Measurements from ENCODE around the gene RPH3AL.
A peak's percentile ranks its signal among the peaks of the same experiment; 100 is the strongest.

Gene RPH3AL

GRCh38 chr17:336110-337021 lies 16.2 kb downstream of the RPH3AL start:
- no peak for DNase-seq (ENCODE audit: low spot score)

DNA sequence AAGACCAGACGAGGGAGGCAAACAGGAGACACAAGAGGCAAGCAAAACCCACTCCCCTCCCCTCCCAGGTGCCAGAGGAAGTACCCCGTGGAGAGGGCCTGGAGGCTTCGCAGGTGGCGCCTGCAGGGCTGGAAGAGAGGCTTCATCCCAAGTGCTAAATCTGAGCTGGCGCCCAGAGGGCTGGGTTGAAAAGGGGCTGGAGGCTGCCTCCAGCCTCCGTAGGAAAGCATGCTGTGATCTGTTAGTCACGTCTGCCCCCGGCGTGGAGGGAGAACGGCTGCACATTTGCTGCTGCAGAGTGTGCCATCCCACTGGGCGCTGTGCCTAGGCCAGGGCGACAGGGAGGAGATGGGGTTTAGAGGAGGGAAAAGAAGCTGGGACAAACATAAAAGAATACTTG lies 16.9 kb downstream of the RPH3AL start:
- DNase-seq (ENCODE audit: low spot score): no peak

DNA sequence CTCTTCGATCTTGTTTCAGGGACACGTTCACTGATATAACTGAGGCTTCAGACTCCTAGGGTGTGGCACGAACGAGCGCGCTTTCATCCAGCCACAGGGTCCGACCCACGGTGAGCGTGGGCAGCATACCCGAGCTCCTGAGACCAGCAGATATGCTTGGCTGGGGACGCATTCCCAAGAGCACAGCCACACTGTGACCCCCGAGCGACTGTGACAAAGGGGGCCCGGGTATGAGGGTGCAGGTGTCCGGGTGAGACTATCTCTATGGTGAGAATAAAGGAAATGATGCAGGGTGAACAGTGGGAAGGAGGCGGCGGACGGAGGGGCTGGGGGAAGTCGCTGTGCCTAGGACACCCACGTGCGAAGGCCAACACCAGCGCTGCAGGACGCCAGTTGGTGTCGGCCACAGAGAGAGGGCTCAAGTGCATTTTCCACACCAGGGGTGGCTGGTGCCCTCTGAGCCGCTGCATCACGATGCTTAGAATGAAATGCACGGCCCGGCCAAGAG lies 17.6 kb downstream of the RPH3AL start:
- DNase-seq (ENCODE audit: low spot score): peak; percentile 11

DNA sequence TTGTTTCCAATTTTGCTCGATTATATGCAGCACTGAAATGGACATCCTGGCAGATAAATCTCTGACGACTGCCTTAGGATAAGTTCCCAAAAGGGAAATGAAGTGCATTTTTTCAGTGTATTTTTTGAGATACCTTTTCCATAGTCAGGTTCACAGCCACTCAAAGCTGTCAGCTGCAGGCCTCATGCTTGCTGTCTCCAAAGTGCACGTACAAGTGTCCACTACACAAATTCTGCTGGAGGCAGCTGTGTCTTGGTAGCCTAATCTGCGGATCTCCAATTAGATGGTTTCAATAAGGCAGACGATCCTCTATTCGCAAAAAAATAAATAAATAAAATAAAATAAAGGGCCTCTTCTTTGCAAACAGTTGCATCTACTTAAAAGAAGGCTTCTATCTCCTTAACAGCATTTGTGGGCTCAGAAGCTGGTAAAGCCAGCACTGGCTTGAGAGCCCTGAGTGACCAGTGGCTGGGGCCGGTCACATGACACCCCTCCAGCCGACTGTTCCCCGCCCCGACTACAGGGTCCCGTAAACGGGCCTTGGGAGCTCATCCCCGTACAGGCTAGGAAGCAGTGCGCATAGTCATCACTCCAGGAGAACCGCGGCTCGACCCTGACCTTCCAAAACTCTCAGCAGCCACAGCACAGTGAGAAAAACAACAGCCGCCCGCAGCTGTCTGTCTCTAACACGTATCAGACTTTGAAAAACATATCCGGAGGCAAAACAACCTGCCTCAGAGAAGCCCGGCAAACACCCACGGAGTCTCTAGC lies 18.8 kb downstream of the RPH3AL start:
- no peak for DNase-seq (ENCODE audit: low spot score)

- peak; percentile 17 for DNase-seq (ENCODE audit: low spot score)
Measured at GRCh38 chr17:332558-333322, 19.9 kb downstream of the RPH3AL start.

DNA sequence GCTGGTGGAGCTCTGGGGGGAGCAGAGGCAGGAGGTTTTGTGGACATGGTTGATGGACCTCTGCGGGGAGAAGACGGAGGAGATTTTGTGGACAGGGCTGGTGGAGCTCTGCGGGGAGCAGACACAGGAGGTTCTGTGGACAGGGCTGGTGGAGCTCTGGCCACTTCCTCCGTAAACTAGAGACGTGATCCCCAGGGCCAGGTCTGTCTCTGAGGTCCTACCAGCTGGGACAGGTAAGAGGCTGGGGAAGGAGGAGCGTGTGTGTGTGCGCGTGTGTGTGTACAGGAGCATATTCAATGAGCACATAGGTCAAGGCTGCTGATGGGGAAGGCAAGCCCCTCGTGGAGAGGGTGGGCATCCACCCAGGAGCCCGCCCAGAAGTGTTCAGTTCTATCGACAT lies 20.6 kb downstream of the RPH3AL start:
- no peak for DNase-seq (ENCODE audit: low spot score)

DNA sequence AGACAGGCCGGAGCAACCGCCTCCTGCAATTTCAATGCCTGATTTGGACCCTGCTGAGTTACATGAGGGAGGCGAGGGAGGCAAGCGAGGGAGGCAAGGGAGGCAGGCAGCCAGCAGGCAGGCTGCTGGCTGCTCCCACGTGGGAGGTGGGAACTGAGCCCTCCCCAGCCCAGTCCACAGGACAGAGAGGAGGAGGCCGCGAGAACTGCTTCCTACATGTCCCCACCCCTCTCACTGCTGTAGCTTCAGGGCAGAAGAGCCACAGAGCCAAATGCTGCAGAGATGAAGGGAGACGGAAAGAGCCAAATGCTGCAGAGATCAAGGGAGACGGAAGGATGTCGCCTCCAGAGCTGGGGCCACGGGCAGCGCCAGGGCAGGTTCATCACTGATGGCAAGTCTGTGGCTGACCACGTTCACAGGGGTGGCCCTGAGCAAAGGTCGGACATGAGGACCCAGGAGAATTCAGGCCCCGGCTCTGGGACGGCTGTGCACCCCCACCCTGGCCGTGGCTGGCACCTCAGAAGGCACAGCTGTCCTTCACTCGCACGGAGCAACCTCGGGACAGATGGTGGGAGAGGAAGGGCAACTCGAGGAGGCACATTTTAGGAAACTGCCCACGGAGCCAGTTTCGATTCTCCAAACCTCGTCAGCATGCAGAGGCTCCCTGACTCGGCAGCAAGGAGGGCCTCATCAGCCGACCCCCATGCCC lies 21.5 kb downstream of the RPH3AL start:
- no peak for DNase-seq (ENCODE audit: low spot score)

- no peak for DNase-seq (ENCODE audit: low spot score)
Measured at GRCh38 chr17:329784-330420, 22.7 kb downstream of the RPH3AL start.

DNA sequence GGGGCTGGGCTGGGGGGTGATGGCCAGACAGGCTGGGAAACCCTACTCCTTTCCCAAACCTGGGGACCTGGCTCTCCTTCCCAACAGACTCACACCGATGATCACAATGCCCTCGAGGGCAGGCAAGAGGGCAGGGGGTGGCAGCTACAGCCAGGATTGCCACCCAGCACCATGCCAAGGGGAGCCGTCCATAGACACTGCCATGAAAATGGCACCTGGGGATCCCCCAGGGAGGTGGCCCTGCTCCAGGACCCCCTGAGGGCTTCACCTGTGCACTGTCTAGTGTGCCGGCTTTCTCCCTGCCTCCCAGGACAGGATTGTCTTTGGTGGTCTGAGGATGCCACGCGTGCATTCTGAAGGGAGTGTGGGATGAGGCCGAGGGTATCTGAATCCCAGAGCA lies 24.6 kb downstream of the RPH3AL start:
- no peak for DNase-seq (ENCODE audit: low spot score)

- no peak for DNase-seq (ENCODE audit: low spot score)
Measured at GRCh38 chr17:327296-327695, 25.3 kb downstream of the RPH3AL start.

- no peak for DNase-seq (ENCODE audit: low spot score)
Measured at GRCh38 chr17:326010-326621, 26.5 kb downstream of the RPH3AL start.

GRCh38 chr17:325270-326009 lies 27.2 kb downstream of the RPH3AL start:
- no peak for DNase-seq (ENCODE audit: low spot score)

DNA sequence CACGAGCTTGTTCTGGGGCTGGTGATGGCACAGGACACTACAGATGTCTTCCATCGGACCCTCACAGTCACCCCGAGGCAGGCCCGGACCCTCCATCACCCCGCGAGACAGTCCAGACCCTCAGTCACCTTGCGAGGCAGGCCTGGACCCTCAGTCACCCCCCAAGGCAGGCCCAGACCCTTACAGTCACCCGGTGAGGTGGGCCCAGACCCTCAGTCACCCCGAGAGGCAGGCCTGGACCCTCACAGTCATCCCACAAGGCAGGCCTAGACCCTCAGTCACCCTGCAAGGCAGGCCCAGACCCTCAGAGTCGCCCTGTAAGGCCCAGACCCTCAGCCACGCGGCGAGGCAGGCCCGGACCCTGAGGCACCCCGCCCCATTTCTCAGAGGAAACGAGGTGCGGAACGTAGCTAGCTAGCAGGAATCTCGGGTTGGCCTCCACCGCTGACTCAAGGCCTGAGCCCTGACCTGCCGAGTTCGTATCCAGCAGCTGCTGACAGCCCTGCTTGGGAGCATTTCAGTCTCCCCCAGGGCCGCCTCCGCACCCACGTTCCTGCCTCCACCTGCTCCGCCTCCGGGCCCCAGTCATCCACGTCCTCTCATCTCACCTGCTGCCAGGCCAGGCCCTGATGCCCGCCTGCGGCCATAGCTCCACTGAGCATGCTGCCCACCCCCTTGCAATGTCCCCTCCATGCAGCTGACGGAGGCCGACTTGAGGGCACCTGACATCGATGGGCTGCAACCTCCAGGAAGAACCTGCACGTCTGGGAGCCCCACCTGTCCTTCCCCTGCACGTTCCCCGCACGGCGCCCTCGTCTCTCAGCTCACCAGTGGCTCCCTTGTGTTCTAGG lies 28.7 kb downstream of the RPH3AL start:
- peak; percentile 6 for DNase-seq (ENCODE audit: low spot score)

GRCh38 chr17:323181-323580 lies 29.4 kb downstream of the RPH3AL start:
- peak; percentile 4 for DNase-seq (ENCODE audit: low spot score)

GRCh38 chr17:322006-322780 lies 30.4 kb downstream of the RPH3AL start:
- no peak for DNase-seq (ENCODE audit: low spot score)

- no peak for DNase-seq (ENCODE audit: low spot score)
Measured at GRCh38 chr17:321386-321941, 31.1 kb downstream of the RPH3AL start.

- no peak for DNase-seq (ENCODE audit: low spot score)
Measured at GRCh38 chr17:320809-321385, 31.7 kb downstream of the RPH3AL start.
